Activated naive CD4-positive, alpha-beta T cell treated with anti-CD3 and anti-CD28 coated beads, Interleukin-2, amount 50 U/mL, for 16 hours (primary cell): ENCODE data around the gene ASPN.
"Not testable (repeated sequence)": the region's sequence is repeated elsewhere in the genome, so short reads cannot be mapped to it uniquely, and the experiment has no call there.

Experiments
- DNase-seq: peaks from one replicate; pipeline ENCODE4 v3.0.0-alpha.2; 2020

The ASPN gene

DNA sequence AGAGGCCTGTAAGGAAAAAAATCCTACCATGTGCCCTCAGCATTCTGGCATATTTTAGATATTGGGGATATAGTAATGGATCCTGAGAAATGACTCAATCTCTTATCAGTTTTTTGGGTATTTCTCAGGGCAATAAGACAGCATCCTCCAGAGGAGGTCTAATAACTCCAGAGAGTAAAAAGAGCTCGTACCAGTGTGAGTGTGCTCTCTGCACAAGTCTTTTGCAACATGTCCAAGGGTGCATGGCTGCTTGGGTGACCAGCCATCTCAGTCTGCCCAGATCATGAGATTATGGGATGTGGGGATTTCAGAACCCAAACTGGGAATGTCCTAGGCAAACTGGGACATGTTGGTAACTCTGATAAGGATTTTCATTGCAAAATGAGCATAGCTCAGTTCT is 15.3 kb downstream of the ASPN start:
- no peak for DNase-seq

DNA sequence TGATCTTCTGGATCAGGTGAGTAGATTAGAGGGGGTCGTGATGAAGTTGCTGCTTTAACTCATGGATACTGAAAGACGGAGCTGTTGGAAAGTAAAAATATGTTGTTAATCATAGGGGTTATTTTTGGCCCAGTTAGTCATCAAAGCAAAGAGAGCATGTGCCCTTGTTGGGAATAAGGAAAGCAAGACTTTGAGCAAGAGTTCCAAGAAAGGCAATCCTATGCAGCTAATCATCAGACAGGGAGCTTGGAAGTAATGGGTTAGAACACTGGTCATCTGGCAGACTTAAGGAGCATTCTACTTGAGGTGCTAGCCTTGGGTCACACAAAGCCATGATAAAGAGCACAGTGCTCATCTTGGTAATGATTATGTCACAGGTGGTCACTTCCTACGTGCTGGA is 18.3 kb downstream of the ASPN start:
- DNase-seq, result no peak

DNA sequence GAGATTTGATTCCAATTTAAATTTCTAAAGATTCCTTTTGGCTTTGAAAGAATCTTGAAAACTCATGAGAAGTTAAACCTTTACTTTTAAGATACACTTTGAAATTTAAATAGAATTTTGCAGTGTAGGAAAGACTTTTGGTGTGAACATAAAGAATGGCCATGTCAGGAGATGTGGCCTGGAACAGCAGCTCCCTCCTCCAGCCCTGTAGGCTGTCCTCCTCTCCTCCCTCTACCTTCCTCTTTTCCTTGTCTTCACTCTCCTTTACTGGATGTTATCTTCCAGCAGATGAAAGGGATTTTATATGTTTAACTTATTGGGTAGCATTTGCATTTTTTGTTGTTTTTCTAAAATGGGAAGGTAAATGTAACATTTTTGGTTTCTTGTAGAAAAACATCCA is 18.9 kb downstream of the ASPN start:
- DNase-seq, result no peak

DNA sequence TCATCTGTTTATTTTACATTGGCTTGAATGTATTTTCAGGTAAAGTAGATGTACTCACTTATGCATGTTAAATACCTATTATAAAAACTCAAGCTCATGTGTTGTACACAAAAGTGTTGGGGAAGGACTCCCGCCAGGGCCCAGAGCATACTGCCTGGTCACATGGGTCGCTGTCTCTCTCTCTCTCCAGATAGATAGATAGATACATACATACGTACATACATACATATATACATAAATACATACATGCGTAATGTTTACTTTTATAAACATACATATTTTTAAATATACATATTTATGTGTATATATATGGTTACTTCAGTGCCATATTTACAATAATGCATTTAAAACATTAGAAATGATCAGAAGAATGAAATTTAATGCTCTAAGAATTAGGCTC is 24.7 kb downstream of the ASPN start:
- DNase-seq, result no peak

DNA sequence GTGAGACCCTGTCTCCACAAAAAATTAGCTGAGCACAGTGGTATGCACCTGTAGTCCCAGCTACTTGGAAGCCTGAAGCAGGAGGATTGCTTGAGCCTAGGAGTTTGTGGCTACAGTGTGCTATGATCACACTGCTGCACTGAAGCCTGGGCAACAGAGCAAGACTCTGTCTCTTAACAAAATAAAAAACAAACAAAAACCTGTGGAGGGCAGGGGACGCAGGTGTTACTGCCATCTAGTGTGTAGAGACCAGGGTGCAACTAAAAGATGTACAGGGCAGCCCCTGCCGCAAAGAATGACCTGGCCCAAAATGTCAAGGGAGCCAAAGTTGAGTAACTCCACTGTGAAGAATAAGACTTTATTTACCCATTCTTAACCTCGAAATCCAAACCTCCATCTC is 27.1 kb downstream of the ASPN start:
- no peak for DNase-seq

DNA sequence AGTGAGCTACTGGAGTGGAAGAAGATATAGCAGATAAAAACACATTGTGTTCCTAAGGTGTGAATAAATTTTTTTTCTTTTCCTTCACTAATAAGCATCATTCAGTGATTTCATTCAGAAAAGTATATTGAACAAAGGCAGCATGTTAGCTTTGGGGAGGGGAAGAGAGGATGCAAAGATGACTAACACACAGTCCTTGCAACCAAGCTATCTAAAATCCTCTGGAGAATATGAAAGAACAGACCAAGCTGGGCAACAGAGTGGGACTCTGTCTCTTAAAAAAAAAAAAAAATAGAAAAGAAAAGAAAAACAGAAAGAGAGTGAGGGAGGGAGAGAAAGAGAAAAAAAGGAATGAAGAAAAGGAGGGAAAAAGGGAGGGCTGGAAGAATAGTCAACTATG is 35.8 kb downstream of the ASPN start:
- DNase-seq, result no peak

DNA sequence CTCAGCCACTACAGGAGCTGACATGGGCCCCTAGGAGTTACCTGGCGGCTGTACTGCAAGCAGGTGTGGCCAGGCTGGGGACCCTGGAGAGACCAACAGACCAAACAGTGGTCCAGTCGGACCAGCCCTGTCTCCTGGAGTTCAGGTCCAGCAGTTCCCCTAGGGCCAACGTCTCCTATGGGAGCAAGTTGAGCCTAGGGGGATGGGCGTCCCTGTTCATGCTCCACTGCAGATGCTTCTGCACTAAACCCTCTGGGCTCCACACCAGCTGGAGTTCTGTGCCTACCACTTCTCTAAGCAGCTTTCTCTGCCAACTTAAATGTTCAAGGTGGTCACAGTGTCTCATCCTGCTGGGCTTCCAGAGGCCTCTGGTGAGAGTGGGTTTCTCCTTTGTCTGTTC is 37.5 kb downstream of the ASPN start:
- no peak for DNase-seq

DNA sequence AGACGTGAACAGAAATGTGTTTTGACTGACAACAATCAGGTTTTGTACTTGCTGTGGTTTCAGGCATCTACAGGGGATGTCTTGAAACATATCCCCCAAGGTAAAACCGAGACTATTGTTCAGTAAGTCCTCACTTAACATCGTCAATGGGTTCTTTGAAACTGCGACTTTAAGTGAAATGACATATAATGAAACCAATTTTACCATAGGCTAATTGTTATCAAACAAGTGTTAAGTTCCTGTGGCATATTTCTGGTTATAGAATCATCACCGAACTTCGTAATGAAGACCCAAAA is 41.6 kb downstream of the ASPN start:
- DNase-seq, result no peak

DNA sequence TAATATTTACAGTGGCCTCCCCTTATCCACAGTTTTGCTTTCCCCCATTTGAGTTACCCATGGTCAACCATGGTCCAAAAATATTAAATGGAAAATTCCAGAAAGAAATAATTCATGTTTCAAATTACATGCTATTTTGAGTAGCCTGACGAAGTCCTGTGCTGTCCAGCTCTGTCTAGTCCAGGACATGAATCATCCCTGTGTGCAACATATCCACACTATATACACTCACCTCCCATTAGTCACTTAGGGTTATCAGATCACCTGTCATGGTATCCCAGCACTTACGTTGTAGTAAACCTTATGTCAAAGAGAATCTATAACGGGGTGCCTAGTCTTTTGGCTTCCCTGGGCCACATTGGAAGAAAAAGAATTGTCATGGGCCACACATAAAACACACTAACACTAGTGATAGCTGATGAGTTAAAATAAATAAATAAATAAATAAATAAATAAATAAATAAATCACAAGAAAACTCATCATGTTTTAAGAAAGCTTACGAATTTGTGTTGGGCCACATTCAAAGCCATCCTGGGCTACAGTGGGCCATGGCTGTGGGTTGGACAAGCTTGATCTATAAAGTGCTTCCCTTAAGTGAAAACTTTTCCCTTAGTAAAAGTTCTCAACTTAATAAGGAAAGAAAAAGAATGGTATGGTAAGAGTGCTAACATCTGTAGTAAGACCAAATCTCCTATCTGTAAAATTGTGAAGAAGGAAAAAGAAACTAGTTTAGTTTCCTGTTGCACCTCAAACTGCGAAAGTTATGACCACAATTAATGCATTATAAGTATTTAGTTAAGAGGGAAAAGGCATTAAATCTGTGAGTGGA is 42.2 kb downstream of the ASPN start:
- no peak for DNase-seq

DNA sequence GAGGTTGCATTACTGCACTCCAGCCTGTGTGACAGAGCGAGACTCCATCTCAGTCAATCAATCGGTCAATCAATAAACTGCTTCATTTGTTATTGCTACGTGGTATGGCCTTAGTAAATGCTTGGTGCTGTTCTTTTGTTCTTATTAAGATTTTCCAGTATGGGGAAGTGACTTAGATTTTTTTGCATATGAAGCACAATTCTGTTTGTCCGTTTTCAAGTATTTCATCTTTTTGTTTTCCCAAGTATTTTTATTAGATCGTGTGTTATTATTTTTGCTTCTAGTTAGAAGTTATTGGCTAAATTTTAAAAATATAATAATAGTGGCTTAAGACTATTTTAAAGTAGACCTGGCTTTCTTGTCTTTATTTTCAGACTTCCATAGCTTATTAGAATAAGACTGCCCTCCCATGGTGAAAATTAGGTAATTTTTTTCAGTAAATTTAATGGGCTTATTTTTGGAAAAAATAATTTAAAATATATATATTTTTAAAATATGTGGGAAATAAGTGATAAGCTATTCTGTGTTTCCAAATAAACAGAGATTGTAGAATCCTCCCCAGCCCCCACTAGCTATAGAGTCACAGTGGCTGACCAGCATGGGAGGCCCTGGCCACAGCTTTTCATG is 43.3 kb downstream of the ASPN start:
- no peak for DNase-seq

DNA sequence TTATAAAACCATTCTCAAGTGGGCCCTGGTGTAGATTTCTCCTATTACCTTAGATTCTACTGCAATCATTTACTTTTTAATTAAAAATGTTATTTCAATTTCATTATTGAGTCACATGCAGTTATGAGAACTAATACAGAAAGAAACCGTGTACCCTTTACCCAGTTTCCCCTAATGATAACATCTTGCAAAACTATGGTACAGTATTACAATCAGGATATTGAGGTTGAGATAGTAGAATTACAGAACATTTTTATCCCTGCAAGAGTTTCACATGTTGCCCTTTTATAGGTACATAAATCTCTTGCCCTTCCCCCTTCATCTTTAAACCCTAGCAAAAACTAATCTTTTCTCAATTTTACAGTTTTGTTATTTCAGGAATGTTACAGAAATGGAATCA is 47.0 kb downstream of the ASPN start:
- DNase-seq, result no peak

DNA sequence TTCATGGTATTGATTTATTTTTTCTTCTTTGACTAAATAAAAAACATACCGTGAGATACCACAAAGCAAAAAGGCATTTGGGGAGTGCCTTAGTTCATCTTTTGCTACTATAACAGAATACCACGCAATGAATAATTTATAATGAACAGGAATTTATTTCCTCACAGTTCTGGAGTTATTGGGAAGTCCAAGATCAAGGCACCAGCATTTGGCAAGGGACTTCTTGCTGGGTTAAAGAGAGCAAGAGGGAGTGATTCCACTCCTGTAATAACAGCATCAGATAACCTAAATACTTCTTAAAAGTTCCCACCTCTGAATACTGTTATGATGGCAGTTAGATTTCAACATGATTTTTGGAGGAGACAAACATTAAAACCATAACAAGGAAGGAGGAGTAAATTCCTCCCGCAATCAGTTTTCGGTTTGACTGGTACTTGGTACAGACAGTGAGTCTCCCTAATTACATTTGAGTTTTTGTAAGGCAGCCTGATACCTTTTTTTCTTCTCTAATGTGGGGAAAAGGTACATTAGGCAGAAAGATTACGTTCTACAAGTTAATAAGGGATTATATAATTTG is 49.2 kb downstream of the ASPN start:
- DNase-seq, result no peak

DNA sequence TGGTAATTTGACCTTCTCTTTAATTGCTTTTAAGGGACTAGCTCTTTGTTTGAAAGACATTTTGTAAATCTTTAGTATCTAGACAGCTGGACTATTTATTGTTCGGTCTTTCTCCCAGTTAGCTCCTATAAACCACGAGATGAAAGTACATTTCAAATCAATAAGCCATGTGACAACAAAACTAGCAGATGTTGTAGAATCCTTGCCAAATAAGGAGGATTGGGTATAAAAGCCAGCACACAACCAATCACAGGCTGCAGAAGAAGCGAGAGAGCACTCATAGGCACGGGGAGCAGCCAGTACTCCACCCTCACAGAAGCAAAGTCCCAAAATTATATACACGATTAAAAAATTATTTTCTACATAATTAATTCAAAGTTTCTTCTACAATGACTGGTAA is 50.0 kb downstream of the ASPN start:
- DNase-seq, result no peak

DNA sequence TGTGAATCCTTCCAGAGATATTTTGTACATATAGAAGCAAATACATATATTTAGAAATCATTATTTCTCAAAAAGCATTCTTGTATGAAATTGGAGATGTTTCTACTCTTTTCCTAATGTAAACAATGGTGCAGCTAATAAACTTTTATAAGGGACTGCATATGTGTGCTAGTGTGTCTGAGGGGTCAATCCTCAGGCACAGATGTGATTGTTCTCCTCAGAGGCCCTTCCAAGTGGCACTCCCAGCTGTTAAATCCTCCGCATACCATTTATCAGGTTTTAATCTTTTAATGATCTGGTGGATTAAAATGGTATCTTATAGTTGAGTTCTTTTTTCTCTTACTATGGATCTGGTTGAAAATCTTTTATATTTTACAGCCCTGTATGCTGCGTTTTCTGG is 52.5 kb downstream of the ASPN start:
- DNase-seq, result no peak

DNA sequence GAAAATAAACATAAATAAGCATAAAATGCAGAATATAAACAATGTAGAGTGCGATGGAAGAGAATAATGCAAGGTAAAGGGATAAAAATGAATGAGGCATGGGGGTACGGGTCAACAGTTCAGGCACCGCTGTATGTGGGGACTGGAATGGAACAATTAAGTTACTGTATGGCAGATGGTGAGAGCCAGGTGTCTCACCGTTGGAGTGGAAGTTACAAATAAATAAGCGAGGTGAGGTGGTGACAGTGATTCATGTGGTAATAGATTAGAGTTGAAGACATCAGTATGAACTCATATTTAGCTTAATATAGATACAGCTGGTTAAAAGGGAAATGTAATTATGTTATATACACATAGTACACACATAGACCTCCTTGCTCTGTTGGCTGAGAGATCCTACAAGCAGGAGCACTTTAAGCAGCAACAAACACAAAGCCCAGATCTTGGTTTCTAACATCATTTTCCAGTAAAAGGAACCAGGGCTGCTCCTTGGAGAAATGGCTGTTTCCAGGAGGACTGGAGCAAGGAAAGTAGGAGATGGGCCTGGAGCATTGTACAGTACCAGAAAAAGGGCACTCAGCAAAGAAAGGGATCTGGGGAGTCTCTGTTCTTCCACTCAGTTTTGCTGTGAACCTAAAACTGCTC is 55.7 kb downstream of the ASPN start:
- DNase-seq, result no peak

DNA sequence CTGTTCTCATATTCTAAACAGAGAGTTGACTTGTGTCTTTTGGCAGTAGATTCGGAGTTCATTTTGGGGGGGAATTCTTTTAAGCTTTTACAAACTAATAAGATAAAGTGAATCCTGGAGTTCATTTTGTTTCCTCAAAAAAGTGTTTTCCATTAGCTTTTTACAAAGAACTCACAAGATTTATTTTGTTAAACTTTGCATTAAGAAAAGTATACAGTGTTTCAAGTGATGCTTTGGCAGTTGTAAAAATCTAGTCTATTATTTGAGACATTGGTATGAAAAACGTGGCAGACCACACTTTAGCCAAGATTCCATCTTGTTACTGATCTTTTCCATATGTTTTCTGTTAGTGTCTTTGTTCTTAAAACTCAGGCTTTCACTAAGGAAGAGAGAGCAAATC is 56.8 kb downstream of the ASPN start:
- DNase-seq, result no peak

DNA sequence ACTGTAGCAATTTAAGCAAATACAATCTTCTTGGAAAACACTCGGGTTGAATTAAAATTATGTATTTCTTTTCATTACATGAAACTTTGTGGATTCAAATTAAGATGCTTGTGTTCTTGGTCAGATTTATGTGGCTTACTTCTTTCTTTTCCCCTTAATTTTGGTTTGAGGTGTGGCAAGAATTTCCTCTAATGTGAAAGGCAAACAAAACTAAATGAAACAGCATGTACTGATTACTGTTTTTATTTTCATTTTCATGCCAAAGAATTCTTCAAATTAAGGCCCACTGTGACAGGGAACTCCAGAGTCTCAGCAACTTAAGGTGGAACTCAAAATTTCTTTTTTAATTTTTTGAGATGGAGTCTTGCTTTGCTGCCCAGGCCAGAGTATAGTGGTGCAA is 58.0 kb downstream of the ASPN start, which contains the start of gene OMD:
TSS of gene OMD (minus strand) at position 132 of the 400 bp plus-strand sequence. CDS start 6,913 bp downstream, outside the sequence.
- DNase-seq, result no peak

DNA sequence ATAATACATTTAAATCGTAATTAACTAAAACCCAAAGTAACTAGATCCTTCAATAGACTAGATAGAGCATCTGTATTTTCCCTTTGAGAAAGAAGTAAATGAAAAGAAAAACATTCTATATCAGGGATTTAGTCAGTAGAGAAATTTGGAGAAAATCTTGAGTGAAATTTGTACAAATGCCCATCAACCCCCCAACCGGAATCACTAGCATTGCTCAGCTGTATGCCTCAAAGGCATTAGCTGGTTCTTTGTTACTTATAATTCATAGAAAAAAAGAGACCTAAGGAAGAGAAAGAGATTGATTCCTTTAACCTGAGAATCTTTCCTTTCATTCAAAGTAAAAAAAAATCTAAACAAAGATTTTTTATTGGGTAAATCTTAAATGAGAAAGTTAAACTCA is 58.7 kb downstream of the ASPN start:
- DNase-seq, result no peak

DNA sequence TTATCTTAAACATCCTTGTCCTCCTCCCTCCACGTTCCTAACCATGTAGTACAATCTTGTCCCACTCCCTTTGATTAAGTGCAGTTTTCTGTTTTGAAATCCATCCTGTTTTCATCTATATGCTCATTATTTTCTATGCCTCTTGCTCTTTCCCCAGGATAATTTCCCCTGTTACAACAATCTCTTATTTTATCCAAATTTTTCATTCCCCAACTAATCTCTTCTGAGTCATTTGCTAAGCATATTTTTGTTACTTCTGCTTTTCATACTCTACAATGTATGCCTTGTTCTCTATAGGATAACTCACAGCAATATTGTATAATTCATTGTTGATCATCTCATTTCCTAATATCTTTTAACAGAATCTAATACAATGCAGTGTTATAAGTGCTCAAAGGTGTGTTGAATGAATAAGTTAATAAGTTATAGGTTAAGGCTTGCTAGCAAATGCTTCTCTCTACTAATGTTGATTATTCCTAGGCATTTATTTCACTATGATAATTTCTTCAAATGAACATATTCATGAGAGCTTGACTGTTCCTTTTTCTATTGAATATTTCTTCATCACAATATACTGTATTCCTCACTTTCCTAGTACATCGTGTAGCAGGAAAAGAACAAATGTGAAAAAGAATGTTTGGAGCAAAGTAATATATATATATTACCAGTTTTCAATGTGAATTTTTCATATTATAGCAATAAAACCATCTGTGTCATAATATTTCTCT is 59.5 kb downstream of the ASPN start:
- no peak for DNase-seq

DNA sequence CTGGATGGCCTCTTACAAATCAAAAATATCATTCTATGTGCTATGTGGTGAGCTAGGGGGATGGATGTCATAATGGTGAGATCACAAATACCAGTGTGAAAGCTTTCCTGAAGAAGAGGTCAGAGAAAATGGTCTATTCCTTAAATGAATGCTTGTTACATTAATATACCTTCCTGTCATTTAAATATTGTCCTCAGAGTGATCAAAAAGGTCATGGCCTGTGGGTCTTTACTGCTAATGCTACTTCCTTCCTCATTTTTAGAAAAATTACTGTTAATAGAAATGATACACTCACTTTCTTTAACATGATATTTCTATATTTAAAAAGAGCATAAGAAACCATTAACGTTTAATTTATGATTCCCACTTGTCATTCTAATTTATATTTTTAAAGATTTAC is 67.7 kb downstream of the ASPN start:
- DNase-seq, result no peak

DNA sequence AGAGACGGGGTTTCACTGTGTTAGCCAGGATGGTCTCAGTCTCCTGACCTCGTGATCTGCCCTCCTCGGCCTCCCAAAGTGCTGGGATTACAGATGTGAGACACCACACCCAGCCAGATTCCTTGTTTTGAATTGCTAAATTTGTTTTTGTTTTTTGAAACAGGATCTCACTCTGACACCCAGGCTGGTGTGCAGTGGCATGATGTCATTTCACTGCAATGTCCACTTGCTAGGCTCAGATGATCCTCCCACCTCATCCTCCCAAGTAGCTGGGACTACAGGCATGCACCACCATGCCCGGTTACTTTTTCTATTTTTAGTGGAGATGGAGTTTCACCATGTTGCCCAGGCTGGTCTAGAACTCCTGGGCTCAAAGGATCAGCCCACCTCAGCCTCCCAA is 71.1 kb downstream of the ASPN start:
- DNase-seq, result not testable (repeated sequence)

DNA sequence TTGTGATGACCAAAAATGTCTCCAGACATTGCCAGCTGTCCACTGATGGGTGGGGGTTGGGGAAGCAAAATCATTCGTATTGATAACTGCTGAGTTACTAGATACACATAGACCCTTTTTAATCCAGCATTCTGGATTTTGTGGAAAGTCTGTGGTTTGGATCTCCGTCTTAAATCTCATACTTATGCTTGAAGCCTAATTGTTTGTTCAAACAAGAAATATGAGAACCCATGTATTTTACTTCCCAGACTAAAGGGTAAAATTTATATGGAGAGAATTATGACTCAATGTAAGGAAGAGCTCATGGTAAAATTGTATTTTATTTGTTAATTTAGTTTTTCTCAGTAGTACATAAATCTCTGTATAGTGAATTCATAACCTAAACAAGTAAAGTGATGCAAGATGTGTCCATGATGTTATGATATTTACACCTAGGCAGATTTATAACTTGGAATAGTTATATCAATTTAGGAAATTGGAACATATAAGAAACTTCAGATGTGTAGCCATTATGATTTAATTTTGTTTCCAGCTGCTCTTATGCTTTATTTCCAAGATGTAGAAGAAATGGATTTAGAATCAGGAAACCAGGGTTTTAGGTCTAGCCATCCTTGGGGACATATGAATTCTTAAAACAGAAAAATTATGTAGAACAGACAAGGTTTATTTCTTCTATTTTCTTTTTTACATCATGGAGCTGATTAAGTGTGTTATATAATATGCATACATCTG is 73.4 kb downstream of the ASPN start:
- no peak for DNase-seq

DNA sequence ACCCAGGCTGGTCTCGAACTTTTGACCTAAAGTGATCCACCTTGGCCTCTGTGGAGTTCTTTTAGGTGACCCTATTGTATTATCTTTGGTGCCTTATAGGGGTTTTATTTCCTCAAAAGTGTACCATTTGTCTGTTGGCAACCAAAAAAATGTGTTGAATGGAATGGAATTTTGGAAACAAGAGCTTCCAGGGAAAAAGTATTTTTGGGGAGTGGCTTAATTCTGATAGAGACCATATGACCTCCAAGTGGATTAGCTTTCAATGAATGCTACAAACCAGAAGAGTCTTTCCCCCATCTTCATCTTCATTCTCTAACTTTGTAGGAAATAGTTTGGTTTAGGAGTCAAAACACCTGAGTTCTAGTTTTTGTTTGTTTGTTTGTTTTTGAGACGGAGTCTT is 74.5 kb downstream of the ASPN start:
- no peak for DNase-seq
